MM.1S (cell line): ENCODE data around the gene CTU1.

Experiments
- EZH2phosphoT487 ChIP-seq: fragments of 300-600 bp; sonication (generic); IDR thresholded peaks from 2 replicates; pipeline ENCODE4 v1.6.1; 2018; ENCODE audit warnings: antibody characterized with exemption, low read length
- TF ChIP-seq, protein P1 (sequence below): fragments of 300-600 bp; sonication (generic); IDR thresholded peaks from 2 replicates; pipeline ENCODE4 v1.5.1; 2016; ENCODE audit warnings: antibody characterized with exemption, low read length, mixed read lengths

- TF ChIP-seq, protein P1, sequence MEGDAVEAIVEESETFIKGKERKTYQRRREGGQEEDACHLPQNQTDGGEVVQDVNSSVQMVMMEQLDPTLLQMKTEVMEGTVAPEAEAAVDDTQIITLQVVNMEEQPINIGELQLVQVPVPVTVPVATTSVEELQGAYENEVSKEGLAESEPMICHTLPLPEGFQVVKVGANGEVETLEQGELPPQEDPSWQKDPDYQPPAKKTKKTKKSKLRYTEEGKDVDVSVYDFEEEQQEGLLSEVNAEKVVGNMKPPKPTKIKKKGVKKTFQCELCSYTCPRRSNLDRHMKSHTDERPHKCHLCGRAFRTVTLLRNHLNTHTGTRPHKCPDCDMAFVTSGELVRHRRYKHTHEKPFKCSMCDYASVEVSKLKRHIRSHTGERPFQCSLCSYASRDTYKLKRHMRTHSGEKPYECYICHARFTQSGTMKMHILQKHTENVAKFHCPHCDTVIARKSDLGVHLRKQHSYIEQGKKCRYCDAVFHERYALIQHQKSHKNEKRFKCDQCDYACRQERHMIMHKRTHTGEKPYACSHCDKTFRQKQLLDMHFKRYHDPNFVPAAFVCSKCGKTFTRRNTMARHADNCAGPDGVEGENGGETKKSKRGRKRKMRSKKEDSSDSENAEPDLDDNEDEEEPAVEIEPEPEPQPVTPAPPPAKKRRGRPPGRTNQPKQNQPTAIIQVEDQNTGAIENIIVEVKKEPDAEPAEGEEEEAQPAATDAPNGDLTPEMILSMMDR, result no peak
- no peak for TF ChIP-seq EZH2phosphoT487
Measured at GRCh38 chr19:51090471-51090870, 17.7 kb downstream of the CTU1 start.
